ENCODE data around the gene MED1.

- TF ChIP-seq POLR2A (IDR thresholded peaks at IDR 0.05; ENCODE audit: low read length), result no peak
- TF ChIP-seq GATA1 (IDR thresholded peaks at IDR 0.05; ENCODE audit: low read depth, low read length), result no peak
Observed at GRCh38 chr17:39461926-39462569, 11.0 kb upstream of the MED1 start.

Data from erythroblast (primary cell).